HG02642 (cell line): ENCODE data around the gene COL18A1.
"Not testable (repeated sequence)": the region's sequence is repeated elsewhere in the genome, so short reads cannot be mapped to it uniquely, and the experiment has no call there.

Experiments
- ATAC-seq: cut with Tn5 transposase; IDR thresholded peaks from one replicate; pipeline ENCODE4 v1.9.1; 2021; ENCODE audit warnings: mild to moderate bottlenecking; ENCODE audit not compliant: unreplicated experiment, poor library complexity

COL18A1 gene

DNA sequence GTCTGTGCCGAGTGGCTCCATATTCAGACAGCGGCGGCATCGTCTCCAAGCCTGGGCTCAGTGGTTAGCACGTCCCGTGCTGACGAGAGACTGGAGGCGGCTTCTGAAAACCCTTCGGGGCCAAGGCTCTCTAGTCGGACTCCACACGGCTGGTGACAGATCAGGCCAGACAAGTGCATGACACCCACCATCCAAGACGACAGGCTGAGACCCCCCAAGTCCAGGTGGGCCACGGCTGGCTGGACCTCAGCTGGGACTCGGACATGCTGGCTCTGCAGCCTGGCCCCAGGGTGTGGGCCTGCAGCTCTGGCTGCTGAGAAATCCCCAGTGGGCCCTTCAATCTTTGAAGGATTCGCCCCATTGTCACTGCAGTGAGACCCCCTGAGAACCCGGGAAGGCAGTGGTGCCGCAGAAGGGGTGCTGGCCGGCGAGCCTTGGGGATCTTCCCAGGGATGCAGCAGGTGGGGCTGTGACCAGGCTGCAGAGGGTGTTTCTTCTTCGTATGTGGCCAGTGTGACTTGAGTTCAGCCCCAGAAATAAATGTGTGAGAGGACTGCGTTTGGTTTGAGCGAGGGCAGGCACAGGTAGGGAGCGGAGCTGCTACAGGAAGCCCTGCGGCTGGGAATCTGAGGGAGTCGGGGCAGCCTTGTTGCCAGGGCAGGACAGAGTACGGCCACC is 153.2 kb downstream of the COL18A1 start:
- ATAC-seq, result no peak

- ATAC-seq, result no peak
These were observed 154.5 kb downstream of the COL18A1 start for GRCh38 chr21:45559216-45560105.

DNA sequence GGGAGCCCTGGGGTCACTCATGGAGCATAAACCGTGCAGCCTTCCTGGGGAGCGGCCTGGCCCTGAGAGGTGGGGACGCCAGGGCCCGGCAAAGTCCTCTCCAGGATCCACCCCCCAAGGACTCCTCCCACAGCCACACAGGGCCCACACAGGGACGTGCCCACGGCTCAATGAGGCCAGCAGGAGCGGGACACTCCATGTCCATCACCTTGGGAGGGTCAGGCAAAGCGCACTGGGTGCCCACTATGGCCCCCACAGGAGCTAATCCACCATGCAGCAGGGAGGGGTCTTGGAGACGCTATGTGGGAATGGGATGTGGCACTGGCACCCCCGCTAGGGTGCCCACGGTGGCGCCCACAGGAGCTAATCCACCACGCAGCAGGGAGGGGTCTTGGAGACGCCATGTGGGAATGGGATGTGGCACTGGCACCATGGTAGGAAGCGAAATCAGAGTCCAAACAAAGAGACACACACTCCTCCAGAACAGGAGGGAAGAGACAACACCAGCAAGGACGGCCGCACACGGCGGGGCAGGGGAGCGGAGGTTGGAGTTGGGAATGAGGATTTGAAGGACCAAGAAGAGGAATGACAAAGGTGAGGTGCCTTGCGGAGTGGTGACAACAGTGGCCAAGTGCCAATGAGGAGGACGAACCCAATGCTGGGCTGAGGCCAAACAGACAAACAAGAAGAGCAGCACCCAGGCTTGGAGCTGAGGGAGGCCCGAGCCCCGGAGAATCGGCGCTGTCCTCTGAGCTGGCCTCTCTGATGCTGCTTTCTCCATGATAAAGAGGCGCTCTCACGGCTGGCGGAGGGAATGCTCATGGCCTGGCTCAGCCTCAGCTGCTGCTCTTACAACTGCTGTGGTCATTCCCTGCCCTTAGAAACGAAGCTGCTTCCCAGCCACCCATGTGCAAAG is 155.4 kb downstream of the COL18A1 start:
- no peak for ATAC-seq

DNA sequence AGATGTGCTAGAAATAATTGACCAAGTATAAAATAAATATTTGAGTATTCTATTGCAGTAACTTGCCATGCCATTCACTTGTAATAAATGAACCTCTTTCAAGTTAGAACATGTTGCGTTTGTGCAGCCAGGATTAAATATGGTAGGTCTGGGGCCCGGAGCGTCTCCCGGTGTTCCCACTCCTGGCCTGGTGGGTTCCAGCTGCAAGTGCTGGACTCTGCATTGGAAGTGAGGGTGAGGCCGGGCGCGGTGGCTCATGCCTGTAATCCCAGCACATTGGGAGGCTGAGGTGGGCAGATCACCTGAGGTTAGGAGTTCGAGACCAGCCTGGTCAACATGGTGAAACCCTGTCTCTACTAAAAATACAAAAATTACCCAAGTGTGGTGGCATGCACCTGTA is 156.3 kb downstream of the COL18A1 start:
- ATAC-seq, result not testable (repeated sequence)

- ATAC-seq, result no peak
These were observed 157.4 kb downstream of the COL18A1 start for GRCh38 chr21:45562402-45562801.

DNA sequence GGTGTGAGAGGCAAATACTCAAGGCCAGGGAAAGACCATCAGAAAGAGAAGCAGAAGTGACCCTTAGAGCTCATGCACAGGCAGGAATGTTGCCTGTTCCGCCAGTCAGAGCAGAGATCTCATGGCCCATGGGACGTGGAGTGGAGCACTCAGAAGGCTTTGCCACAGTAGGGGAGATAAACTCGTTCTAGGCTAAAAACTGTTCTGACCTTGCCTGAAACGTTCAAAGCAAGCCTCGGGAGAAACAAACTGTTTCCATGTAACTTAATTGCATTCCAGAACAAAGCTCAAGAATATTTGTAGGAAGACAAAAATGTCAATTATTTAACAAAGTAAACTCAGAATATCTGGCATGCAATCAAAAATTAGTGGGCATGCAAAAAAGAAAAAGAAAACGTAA is 158.0 kb downstream of the COL18A1 start:
- no peak for ATAC-seq
